HUES64 (cell line): ENCODE measurements around the gene MCOLN3.

Experiments used
- H3K27ac ChIP-seq: 2 replicates; pipeline ENCODE4 v1.7.0; 2013; ENCODE audit warnings: low read depth, low read length, inconsistent platforms
- H3K27me3 ChIP-seq: 2 replicates; pipeline ENCODE4 v1.6.1; 2013; ENCODE audit warnings: mild to moderate bottlenecking, low read length; ENCODE audit not compliant: insufficient read depth
- H3K36me3 ChIP-seq: 2 replicates; pipeline ENCODE4 v1.6.1; 2013; ENCODE audit warnings: mild to moderate bottlenecking, low read length; ENCODE audit not compliant: insufficient read depth
- H3K4me1 ChIP-seq: 2 replicates; pipeline ENCODE4 v1.6.1; 2013; ENCODE audit warnings: mild to moderate bottlenecking, low read length, moderate library complexity; ENCODE audit not compliant: insufficient read depth
- H3K4me3 ChIP-seq: 2 replicates; pipeline ENCODE4 v1.5.1; 2013; ENCODE audit warnings: mild to moderate bottlenecking, low read length, moderate library complexity
- H3K9ac ChIP-seq: 2 replicates; pipeline ENCODE4 v1.6.1; 2013; ENCODE audit warnings: mild to moderate bottlenecking, low read depth, low read length
- H3K9me3 ChIP-seq: 2 replicates; pipeline ENCODE4 v1.6.1; 2013; ENCODE audit warnings: low read depth, low read length; ENCODE audit not compliant: insufficient read depth
- WGBS: fragments of 150-250, 120-280 bp; methylation state at CpG from one replicate; pipeline ENCODE4 v1.1.7; 2013; ENCODE audit warnings: missing lambda C conversion rate; 5-methylcytosine and 5-hydroxymethylcytosine counted together

The MCOLN3 gene

GRCh38 chr1:85070972-85071492 is 22.7 kb upstream of the MCOLN3 start:
- Histone ChIP-seq H3K27me3 (no peaks in the 10 kb centered on the region), H3K9me3 (no peaks in the 10 kb centered on the region), H3K4me3 (no peak overlapping the region), H3K27ac (no peak overlapping the region), H3K9ac (no peak overlapping the region), H3K4me1 (no peaks in the 10 kb centered on the region), H3K36me3 (no peaks in the 10 kb centered on the region)
- 91% methylated on average over 3 of the region's 3 CpGs for WGBS

DNA sequence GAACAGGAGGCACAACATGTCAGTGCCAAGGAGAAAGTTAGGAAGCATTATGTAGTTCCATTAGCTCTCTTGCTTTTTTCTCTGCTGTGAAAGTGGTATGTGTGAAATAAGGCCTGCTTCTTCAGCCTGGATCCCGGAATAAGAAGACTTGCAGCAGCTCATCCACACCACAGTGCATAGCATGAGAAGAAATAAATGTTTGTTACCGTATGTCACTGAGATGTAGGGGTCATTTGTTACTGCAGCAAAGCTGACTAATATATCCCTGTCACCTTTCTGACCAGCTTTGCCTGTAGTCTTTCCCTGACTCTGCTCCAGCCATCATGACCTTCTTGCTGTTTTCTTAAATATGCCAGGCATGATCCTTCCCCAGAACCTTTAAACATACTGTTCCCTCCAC is 20.5 kb upstream of the MCOLN3 start:
- WGBS: 100% methylated on average over 1 of the region's 2 CpGs
- Histone ChIP-seq H3K9me3 (no peaks in the 10 kb centered on the region), H3K9ac (no peak overlapping the region), H3K4me1 (no peaks in the 10 kb centered on the region), H3K27ac (no peak overlapping the region), H3K27me3 (no peaks in the 10 kb centered on the region), H3K4me3 (no peak overlapping the region), H3K36me3 (no peaks in the 10 kb centered on the region)

GRCh38 chr1:85065550-85065949 is 17.2 kb upstream of the MCOLN3 start:
- Histone ChIP-seq H3K4me3 (no peak overlapping the region), H3K9me3 (no peaks in the 10 kb centered on the region), H3K4me1 (peaks cover 5% of the 10 kb centered on the region; the same call in 1 of the 2 replicates), H3K9ac (no peak overlapping the region), H3K36me3 (no peaks in the 10 kb centered on the region), H3K27ac (no peak overlapping the region), H3K27me3 (no peaks in the 10 kb centered on the region)
- 100% methylated on average over 1 of the region's 1 CpG for WGBS

DNA sequence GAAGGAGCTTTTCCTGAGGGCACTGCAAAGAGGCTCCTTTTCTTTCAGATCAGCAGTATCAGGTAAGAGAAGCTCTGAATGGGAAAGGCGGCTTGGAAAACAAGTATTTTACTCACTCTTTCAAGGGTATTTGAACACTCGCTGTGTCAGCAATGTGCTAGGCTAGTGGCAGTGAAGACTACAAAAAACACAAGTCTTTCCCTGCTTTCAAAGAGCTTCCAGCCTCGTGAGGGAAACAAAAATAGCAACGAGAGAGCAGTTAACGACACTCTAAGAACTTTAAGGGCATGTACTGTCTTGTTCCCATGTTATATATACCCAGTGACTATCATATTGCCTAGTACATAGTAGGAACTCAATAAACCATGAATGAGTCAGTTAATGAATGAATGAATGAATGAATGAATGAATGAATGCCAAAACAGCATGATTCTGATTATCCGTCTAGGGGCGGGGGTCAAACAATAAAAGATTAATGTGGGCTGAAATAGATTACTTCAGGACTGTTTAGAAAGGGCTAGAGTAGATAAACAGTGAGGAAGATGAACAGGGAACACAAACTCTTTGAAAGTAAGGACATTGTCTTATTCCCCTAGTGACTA is 14.2 kb upstream of the MCOLN3 start:
- 50% methylated on average over 7 of the region's 7 CpGs for WGBS
- H3K27me3 ChIP-seq: no peaks in the 10 kb centered on the region
- no peaks in the 10 kb centered on the region for H3K36me3 ChIP-seq
- H3K9ac ChIP-seq: peak overlapping the region; percentile 26; the same call in 1 of the 2 replicates
- no peaks in the 10 kb centered on the region for H3K9me3 ChIP-seq
- peak overlapping the region; percentile 65 for H3K4me3 ChIP-seq
- peaks cover 5% of the 10 kb centered on the region; the same call in 1 of the 2 replicates for H3K4me1 ChIP-seq
- H3K27ac ChIP-seq: no peak overlapping the region

- WGBS: 10% methylated on average over 25 of the region's 25 CpGs
- Histone ChIP-seq H3K36me3 (no peaks in the 10 kb centered on the region), H3K4me1 (peaks cover 5% of the 10 kb centered on the region; the same call in 1 of the 2 replicates), H3K27ac (no peak overlapping the region), H3K9me3 (no peaks in the 10 kb centered on the region), H3K27me3 (no peaks in the 10 kb centered on the region), H3K9ac (peak overlapping the region; percentile 26; the same call in 1 of the 2 replicates), H3K4me3 (peak overlapping the region; percentile 65)
Measured at GRCh38 chr1:85061711-85062424, 13.6 kb upstream of the MCOLN3 start.

DNA sequence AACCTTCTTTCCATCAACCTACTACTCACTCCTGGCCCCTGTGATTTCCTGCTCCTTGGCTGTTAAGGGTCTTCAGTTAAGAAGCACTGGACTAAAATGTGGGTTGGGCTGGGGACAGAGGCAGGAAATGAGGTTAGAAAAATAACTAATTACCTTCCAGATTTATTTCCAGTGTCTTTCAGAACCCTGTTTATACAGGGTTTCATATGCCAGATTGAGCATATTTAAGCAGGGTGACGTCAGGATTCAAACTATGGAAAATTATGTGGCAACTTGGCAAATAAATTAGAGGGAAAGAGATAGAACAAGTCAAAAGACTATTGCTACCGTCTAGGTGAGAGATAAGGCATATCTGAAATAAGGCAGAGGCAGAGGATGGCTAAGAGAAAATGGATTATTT is 11.7 kb upstream of the MCOLN3 start:
- 86% methylated on average over 2 of the region's 2 CpGs for WGBS
- H3K36me3 ChIP-seq: no peaks in the 10 kb centered on the region
- no peak overlapping the region for H3K27ac ChIP-seq
- H3K9me3 ChIP-seq: no peaks in the 10 kb centered on the region
- H3K4me3 ChIP-seq: no peak overlapping the region
- H3K27me3 ChIP-seq: no peaks in the 10 kb centered on the region
- H3K4me1 ChIP-seq: peaks cover 5% of the 10 kb centered on the region; the same call in 1 of the 2 replicates
- no peak overlapping the region for H3K9ac ChIP-seq

DNA sequence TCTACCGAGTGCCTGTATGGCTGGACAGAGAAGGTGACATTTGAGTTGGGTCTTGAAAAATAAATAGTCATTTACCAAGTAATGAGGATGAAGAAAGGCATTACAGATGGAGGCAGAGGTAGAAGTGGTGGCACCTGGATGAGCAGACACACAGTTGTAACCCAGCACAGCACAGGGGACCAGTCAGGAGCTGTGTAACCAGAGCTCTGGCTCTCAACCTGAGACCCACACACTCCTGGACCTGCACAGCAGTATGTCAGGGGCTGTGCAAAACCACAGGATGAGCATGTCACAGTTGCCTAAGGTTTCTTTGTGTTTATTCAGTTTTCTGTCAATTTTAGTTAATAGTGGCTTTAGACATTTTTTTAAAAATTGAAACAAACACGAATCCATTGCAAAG is 11.3 kb upstream of the MCOLN3 start:
- H3K9me3 ChIP-seq: no peaks in the 10 kb centered on the region
- WGBS: 68% methylated on average over 2 of the region's 2 CpGs
- H3K9ac ChIP-seq: no peak overlapping the region
- no peak overlapping the region for H3K27ac ChIP-seq
- peaks cover 5% of the 10 kb centered on the region; the same call in 1 of the 2 replicates for H3K4me1 ChIP-seq
- H3K36me3 ChIP-seq: no peaks in the 10 kb centered on the region
- no peak overlapping the region for H3K4me3 ChIP-seq
- no peaks in the 10 kb centered on the region for H3K27me3 ChIP-seq

DNA sequence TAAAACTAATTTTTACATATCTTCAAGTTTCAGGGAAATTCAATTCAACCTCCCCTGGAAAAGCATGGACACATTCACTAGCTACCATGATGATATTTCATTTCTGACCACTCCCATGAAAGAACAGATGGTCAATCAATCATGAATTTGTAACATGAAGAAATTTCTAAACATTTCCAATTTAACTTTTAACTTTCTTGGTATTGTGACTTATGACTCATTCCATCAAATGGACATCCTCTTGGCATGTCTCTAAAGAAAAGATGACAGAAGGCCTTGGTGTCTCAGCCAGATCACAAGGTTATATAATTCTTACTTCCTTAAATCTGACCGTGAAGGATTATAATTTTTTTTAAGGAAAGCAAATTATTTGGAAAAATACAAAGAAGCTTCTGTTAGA is 10.5 kb upstream of the MCOLN3 start:
- Histone ChIP-seq H3K27ac (no peak overlapping the region), H3K9ac (no peak overlapping the region), H3K36me3 (no peaks in the 10 kb centered on the region), H3K4me1 (peaks cover 5% of the 10 kb centered on the region; the same call in 1 of the 2 replicates), H3K27me3 (no peaks in the 10 kb centered on the region), H3K4me3 (no peak overlapping the region), H3K9me3 (no peaks in the 10 kb centered on the region)
- no CpG with 5 or more reads among the region's 1 CpG for WGBS

DNA sequence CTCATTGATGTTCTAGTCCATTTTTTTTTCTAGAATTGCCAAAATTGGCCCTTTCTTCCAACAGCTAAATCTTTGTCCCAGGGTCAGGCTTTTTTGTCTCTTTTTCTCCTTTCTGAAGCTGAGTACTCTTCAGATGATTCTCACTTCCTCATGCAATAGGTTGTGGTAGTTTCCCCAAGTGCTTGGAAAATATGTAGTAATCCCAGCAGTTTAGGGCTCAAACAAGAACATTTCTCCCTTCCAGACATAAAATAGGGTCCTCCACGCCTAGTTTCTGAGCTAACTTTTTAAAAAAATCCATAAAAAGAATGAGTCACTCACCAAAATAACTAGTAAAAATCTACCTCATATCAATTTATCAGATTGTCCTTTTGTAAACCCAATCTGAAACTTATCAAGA is 10.0 kb upstream of the MCOLN3 start:
- H3K27me3 ChIP-seq: no peaks in the 10 kb centered on the region
- peaks cover 5% of the 10 kb centered on the region; the same call in 1 of the 2 replicates for H3K4me1 ChIP-seq
- WGBS: 83% methylated on average over 1 of the region's 1 CpG
- no peaks in the 10 kb centered on the region for H3K9me3 ChIP-seq
- no peak overlapping the region for H3K9ac ChIP-seq
- H3K4me3 ChIP-seq: no peak overlapping the region
- H3K27ac ChIP-seq: no peak overlapping the region
- no peaks in the 10 kb centered on the region for H3K36me3 ChIP-seq

GRCh38 chr1:85054664-85055063 is 6.4 kb upstream of the MCOLN3 start:
- Histone ChIP-seq H3K4me1 (peaks cover 3% of the 10 kb centered on the region; the same call in 1 of the 2 replicates), H3K9ac (no peak overlapping the region), H3K9me3 (no peaks in the 10 kb centered on the region), H3K27ac (no peak overlapping the region), H3K36me3 (no peaks in the 10 kb centered on the region), H3K4me3 (no peak overlapping the region), H3K27me3 (peaks cover 12% of the 10 kb centered on the region)
- 78% methylated on average over 1 of the region's 4 CpGs for WGBS

- Histone ChIP-seq H3K4me1 (peaks cover 10% of the 10 kb centered on the region), H3K4me3 (peak overlapping the region; percentile 61), H3K36me3 (no peaks in the 10 kb centered on the region), H3K9me3 (no peaks in the 10 kb centered on the region), H3K27ac (no peak overlapping the region), H3K27me3 (peaks cover 61% of the 10 kb centered on the region), H3K9ac (no peak overlapping the region)
- WGBS: 4% methylated on average over 10 of the region's 11 CpGs
Measured at GRCh38 chr1:85049735-85050166, 1.5 kb upstream of the MCOLN3 start.
